Uterus (tissue), 4 donors: ENCODE results near the gene IFT52. TPM values are rescaled to one million over a fixed set of nuclear protein-coding genes. Genes with fewer than 3 reads are reported as not detected.

Source experiments
- DNase-seq, 2 donors: peaks; one replicate each; pipeline ENCODE4 v3.0.0-alpha.2; 2019 to 2020
- H3K27ac ChIP-seq, 2 donors: fragments of 200-600 bp; sonication (generic); 1 replicate in 1 of 2; 2 replicates in 1 of 2; pipeline ENCODE4 v1.5.1; 2016 to 2018
- H3K27me3 ChIP-seq, 2 donors: fragments of 200-600 bp; sonication (generic); one replicate each; pipeline ENCODE4 v1.5.1; 2018 to 2019; ENCODE audit warnings: control low read depth in 1 of 2
- H3K36me3 ChIP-seq, 2 donors: fragments of 200-600 bp; sonication (generic); one replicate each; pipeline ENCODE4 v1.5.1; 2019; ENCODE audit warnings: control low read depth in 1 of 2
- H3K4me1 ChIP-seq, 2 donors: fragments of 200-600 bp; sonication (generic); one replicate each; pipeline ENCODE4 v1.5.1; 2018 to 2019; ENCODE audit warnings: control low read depth in 1 of 2
- H3K4me3 ChIP-seq, 2 donors: fragments of 200-600 bp; sonication (generic); 1 replicate in 1 of 2; 2 replicates in 1 of 2; pipeline ENCODE4 v1.5.1; 2018 to 2019; ENCODE audit warnings: mild to moderate bottlenecking in 1 of 2
- H3K9me3 ChIP-seq, 2 donors: fragments of 200-600 bp; sonication (generic); one replicate each; pipeline ENCODE4 v1.5.1; 2019; ENCODE audit warnings: control low read depth in 1 of 2
- CTCF ChIP-seq, 4 experiments: fragments of 200-600 bp in 2 of 4; fragments of 450-650 bp in 2 of 4; sonication (generic) in 2 of 4; IDR thresholded peaks; one replicate each; pipeline ENCODE4 v1.5.1; 2016 to 2019; ENCODE audit warnings: antibody characterized with exemption in 4 of 4, mild to moderate bottlenecking in 2 of 4, moderate library complexity in 1 of 4
- POLR2A ChIP-seq, 2 donors: fragments of 450-650 bp; IDR thresholded peaks; one replicate each; pipeline ENCODE4 v1.6.1; 2016; ENCODE audit warnings: antibody characterized with exemption in 2 of 2, mild to moderate bottlenecking in 1 of 2, moderate library complexity in 1 of 2
- intact Hi-C: fragments of 100-400 bp; cut with DNase I; formaldehyde crosslinking; loops from one replicate; pipeline ENCODE4 v1.15.1; 2023; ENCODE audit warnings: low total_unique reads
- total RNA-seq, 4 donors: library from RNA; depleted of rRNA in 3 of 4; stranded (reverse); fragments of >200 nt in 3 of 4; gene quantifications; one replicate each; pipeline versions ENCODE4 v1.1.0 to v1.2.4, GENCODE V29; 2014 to 2023
- donor health status: DM: yes; HTN: yes; CAD: no.

Gene IFT52
- total RNA-seq, 4 donors from 2014 or later: 39.1 to 64.0 (median 43.0) TPM

- Histone ChIP-seq H3K27ac (no peak overlapping the region), H3K36me3 (no peaks in the 10 kb centered on the region), H3K4me3 (no peak overlapping the region), H3K9me3 (no peaks in the 10 kb centered on the region), H3K27me3 (no peaks in the 10 kb centered on the region), H3K4me1 (no peaks in the 10 kb centered on the region)
- DNase-seq: no peak
- TF ChIP-seq POLR2A (IDR thresholded peaks at IDR 0.05): no peak
- no peak for TF ChIP-seq CTCF (IDR thresholded peaks at IDR 0.05)
- intact Hi-C loops: no loop called here
Observed at GRCh38 chr20:43550456-43550855, 40.3 kb upstream of the IFT52 start.

GRCh38 chr20:43554369-43554768 lies 36.4 kb upstream of the IFT52 start:
- intact Hi-C loops: no loop called here
- no peaks in the 10 kb centered on the region for H3K9me3 ChIP-seq
- DNase-seq: no peak
- H3K27me3 ChIP-seq: no peaks in the 10 kb centered on the region
- H3K36me3 ChIP-seq: no peaks in the 10 kb centered on the region
- H3K4me3 ChIP-seq: no peak overlapping the region
- no peak overlapping the region for H3K27ac ChIP-seq
- H3K4me1 ChIP-seq: no peaks in the 10 kb centered on the region
- no peak for TF ChIP-seq CTCF (IDR thresholded peaks at IDR 0.05)
- TF ChIP-seq POLR2A (IDR thresholded peaks at IDR 0.05): no peak

- H3K27me3 ChIP-seq: no peaks in the 10 kb centered on the region
- H3K4me1 ChIP-seq: no peaks in the 10 kb centered on the region
- no peak within 1 kb of the TSS for H3K4me3 ChIP-seq
- H3K36me3 ChIP-seq: no peaks in the 10 kb centered on the region
- intact Hi-C loops: no loop called here
- H3K27ac ChIP-seq: no peak within 1 kb of the TSS
- no peaks in the 10 kb centered on the region for H3K9me3 ChIP-seq
- no peak for DNase-seq
- no peak for TF ChIP-seq POLR2A (IDR thresholded peaks at IDR 0.05)
- TF ChIP-seq CTCF (IDR thresholded peaks at IDR 0.05): no peak
Observed at GRCh38 chr20:43558412-43559146, 32.2 kb upstream of the IFT52 start, which contains the start of gene SGK2. Gene SGK2 (plus strand): TSS chr20:43559027. CDS start chr20:43566496, 7,469 bp downstream.

GRCh38 chr20:43559147-43559987 lies 31.4 kb upstream of the IFT52 start:
- Histone ChIP-seq H3K4me3 (no peak overlapping the region), H3K4me1 (no peaks in the 10 kb centered on the region), H3K36me3 (no peaks in the 10 kb centered on the region), H3K9me3 (no peaks in the 10 kb centered on the region), H3K27ac (no peak overlapping the region), H3K27me3 (no peaks in the 10 kb centered on the region)
- TF ChIP-seq CTCF (IDR thresholded peaks at IDR 0.05) (no peak), POLR2A (IDR thresholded peaks at IDR 0.05) (no peak)
- DNase-seq: no peak
- intact Hi-C loops: no loop called here

GRCh38 chr20:43560974-43561373 lies 29.8 kb upstream of the IFT52 start:
- no peaks in the 10 kb centered on the region for H3K36me3 ChIP-seq
- H3K27me3 ChIP-seq: no peaks in the 10 kb centered on the region
- H3K27ac ChIP-seq: no peak overlapping the region
- H3K9me3 ChIP-seq: no peaks in the 10 kb centered on the region
- intact Hi-C loops: no loop called here
- DNase-seq: no peak
- no peaks in the 10 kb centered on the region for H3K4me1 ChIP-seq
- H3K4me3 ChIP-seq: no peak overlapping the region
- TF ChIP-seq POLR2A (IDR thresholded peaks at IDR 0.05): no peak
- TF ChIP-seq CTCF (IDR thresholded peaks at IDR 0.05): no peak
